Colon (tissue), 2 donors: ENCODE data around the gene LAMC3.

Experiments used
- FAIRE-seq: peaks from 2 replicates; lab custom pipeline; 2012; peaks lifted over from hg19 to GRCh38; lab: Jason Lieb, UNC
- donor health status: control.
- donor health status: control.

The LAMC3 gene

DNA sequence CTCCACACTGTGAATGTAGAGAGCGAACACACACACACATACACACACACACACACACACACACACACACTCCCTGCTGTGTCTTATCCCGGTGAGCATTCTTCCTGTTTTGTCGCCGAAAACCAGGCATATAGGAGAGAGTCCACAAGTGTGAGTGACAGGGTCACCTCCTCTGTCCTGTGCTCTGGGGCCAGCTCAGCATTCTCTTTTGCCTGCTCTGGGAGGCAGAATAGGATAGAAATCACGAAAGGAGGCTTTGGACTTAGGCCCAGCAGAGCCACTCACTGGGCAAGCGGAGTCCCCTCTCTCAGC lies 3.0 kb downstream of the LAMC3 start:
- no peak for FAIRE-seq

GRCh38 chr9:131012396-131012917 lies 3.5 kb downstream of the LAMC3 start:
- no peak for FAIRE-seq

DNA sequence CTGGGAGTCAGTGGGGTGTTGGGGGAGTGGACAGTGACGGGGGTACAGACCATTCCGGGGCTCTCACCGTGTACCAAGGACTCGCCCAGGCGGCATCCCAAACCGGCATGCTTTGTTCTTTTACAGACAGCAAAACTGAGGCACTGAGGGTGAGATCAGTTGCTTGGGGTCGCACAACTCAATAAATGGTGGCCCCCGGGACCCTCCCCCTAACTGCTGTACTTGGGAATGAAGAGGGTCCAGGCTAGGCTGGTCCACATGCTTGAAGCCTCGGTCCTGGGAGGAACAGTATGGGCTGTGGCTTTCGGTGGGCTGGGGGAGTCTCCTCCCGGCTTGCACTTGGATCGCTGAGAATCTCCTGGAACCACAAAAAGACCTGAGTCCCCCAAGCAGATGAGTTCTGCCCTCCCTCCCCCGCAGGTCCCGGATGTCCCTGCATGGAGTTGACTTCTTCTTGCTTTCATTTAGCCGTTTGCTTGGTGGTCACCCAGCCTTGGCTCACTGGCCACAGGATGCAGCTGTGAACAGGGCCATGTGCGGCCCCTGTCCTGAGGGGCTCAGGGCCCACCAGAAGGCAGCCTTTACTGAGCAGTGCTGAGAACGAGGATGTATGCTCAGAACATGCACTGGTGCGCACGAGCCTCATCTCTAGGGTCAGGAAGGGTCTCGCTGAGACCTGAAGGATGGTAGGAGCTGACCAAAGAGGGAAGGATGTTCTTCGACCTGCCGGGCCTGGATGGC lies 4.2 kb downstream of the LAMC3 start:
- no peak for FAIRE-seq

DNA sequence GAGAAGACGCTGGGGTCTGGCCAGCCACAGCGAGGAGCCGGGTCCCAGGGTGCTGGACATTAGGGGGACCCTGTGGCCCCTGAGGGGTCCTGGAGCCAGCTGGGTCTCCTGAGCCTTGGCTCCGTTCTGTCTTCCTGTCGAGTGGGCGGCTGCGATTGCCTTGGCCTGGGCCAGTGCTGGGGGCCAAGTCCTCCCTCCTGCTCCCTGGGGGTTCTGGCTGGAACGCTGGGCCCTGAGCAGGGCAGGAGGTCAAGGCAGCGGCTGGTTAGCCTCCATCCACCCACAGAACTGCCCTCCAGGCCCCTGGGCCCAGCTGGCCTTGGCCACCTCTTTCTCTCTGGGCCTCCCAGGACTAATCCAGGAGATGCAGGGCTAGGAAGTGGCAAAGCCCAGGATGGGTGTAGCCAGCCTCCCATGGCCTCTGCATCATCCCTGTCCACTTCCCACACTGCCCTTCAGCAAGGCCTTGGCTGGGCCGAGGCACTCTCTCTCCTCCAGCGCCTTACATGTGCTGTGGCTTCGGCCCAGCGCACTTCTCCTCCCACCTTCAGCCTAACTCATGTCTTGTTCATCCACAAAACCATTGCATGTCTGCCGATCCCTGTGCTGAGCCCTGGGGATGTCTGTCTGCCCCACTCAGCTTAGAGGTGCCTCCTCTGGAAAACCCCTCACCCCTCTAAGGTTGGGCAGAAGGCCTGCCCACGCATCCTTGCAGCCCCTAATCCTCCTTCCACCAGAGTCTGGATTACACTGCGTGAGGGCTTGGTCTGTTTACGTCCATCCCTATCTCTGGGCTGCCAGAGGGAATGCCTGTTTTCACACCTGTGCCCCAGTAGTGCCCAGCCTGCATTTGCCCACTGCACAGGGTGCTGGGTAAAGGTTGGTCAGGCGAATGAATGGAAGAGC lies 5.0 kb downstream of the LAMC3 start:
- FAIRE-seq, result no peak

GRCh38 chr9:131015112-131015511 lies 6.1 kb downstream of the LAMC3 start:
- FAIRE-seq, result no peak

- no peak for FAIRE-seq
These were observed 7.0 kb downstream of the LAMC3 start for GRCh38 chr9:131015876-131016397.

DNA sequence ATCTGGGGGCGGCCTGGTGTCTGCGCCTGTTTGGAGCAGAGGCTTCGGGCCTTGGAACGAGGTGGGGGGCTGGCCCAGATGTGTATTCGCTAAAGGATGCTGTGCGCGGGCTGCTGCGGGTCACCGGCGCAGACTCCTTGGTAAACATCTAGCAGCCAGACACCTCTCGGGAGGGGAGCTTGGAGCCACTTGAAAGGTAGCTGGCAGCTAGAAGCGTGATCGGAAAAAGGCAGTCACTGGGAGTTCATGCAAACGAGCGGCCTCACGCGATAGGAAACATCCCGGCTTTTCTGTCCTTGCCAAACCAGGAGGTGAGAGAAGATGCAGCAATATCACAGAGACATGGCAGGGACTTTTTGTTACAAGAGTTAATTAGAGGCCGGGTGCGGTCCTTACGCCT lies 8.1 kb downstream of the LAMC3 start:
- no peak for FAIRE-seq

DNA sequence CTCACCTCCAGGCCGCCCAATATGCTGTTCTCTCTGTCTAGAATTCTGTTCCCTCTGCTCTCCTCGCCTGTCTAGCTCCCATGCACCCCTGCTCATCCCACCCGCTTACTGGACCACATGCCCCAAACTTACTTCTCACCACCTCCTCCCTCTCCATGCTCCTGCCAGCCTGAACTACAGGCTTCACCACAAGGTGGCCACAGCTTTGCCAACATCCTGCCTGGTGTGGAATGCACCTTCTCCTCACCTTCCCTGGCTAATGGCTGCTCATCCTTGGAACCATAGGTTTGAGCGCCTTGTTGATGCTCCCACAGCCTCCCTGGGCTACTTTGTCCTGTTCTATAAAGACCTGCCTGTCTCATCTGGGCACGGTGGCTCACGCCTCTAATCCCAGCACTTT lies 9.6 kb downstream of the LAMC3 start:
- no peak for FAIRE-seq

DNA sequence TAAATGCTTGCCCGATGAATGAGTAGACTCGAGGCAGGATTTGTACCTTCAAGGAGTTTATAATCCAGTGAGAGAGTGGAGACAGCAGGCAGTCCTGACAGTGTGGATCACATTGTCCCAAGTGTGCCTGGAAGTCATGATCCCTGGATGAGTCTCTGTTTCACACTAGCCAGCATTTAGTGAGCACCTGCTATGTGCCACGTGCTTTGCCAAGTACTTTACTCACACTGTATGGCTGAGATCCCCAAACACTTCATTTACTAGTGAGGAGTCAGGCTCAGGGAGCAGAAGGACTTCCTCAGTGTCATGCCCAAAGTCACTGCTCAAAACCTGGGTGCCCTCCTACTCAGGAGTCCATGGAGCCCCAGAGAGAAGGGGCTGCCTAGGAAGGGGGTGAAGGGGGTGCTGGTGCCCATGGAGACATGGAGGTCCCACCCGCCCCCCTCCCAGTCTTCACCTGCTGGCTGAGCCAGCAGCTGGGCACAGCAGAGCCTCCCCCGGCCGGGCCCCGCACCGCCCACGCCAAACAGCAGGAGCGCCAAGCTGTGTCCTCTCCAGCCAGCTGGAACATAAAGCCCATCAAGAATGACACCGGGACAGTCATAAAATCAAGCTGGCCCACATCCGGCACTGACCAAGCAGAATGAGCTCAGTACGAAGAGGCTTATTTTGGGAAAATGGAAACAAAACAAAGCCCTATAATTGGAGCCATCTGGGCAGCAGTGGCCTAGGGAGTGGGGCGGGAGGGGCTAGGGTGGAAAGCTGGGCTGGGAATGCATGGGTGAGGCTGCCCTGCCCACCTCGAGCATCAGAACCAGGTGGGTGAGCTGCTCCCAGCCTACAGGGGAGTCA lies 10.6 kb downstream of the LAMC3 start:
- FAIRE-seq, result no peak

- FAIRE-seq, result no peak
These were observed 11.4 kb downstream of the LAMC3 start for GRCh38 chr9:131020388-131020787.

GRCh38 chr9:131020862-131021261 lies 11.9 kb downstream of the LAMC3 start:
- FAIRE-seq, result no peak

DNA sequence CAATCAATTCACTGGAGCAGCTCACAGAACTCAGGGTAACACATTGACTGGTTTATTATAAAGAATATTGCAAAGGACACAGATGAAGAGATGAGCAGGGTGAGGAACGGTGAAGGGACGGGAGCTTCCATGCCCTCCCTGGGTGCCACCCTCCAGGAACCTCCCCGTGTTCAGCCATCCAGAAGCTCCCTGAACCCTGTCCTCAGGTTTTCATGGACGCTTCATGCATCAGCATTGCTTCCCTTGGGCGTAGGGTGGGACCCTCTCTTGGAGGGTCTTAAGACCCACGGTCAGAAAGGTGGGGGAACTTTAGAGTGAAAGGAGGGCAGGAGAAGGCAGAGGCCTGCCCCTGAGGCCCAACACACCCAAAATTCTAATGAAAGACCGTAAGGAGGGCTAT lies 12.8 kb downstream of the LAMC3 start:
- no peak for FAIRE-seq

DNA sequence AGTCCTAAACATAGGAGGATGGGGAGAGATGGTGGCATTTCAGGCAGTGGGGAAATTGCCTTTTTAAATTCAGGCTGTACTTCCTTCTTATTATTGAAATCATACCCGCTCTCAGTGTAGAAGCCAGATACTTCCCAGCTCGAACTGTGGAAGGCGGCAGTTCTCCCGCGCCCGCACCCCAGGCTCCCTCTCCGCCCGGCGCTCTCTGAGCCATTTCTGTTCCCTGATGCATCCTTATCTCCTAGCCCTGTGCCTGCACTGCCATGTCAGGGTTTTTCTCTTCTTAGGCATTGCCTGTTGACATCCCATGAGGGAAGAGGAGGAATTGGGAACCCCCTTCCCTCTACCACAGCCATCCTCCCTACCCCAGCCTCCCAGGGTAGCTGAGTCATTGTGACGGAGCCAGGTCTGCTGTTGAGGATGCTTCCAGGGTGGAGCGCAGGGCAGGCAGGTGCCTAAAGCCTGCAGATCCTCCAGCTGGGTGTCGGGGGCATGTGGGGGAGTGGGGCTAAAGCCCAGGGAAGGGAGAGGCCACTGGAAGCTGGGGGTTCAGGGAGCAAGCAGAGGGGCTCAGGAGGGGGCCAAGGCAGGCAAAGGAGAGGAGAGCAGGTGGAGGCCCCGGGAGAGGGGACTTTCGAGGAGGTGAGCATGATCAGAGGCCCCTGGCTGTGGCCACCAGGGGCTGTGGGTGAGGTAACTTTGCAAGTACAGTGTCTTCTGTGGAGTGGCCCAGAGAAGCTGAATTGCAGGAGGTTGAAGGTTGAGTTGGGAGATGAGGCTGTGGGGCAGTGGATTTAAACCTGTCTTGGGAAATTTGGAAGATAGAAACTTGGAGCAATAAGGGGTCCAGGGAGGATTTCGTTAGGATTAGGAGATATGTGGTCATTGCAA lies 16.2 kb downstream of the LAMC3 start:
- no peak for FAIRE-seq

DNA sequence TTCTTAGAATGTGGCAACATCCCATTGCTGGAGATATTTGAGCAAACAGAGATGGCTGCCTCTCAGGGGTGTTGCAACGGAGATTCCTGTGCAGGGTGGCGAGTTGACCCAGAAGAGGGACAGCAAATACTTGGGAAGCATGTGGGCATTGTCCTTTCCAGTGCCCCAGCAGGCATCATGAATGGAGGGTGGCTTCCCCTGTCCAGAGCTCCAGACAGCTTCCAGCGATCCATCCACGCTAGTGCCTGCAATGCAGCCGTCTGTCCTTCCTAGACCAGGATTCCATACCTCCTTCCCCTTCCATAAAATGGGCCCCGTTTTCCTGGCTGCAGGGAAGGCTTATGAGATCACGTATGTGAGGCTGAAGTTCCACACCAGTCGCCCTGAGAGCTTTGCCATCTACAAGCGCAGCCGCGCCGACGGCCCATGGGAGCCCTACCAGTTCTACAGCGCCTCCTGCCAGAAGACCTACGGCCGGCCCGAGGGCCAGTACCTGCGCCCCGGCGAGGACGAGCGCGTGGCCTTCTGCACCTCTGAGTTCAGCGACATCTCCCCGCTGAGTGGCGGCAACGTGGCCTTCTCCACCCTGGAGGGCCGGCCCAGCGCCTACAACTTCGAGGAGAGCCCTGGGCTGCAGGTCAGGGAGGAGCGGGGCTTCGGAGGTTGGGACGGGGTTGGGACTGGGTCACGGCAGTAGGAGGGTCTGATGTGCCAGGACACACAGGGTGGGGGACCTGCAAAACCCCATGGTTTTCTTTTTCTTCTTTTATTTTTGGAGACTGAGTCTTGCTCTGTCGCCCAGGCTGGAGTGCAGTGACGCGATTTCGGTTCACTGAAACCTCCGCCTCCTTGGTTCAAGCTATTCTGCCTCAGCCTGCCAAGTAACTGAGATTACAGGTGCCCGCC lies 17.2 kb downstream of the LAMC3 start:
- FAIRE-seq, result no peak

DNA sequence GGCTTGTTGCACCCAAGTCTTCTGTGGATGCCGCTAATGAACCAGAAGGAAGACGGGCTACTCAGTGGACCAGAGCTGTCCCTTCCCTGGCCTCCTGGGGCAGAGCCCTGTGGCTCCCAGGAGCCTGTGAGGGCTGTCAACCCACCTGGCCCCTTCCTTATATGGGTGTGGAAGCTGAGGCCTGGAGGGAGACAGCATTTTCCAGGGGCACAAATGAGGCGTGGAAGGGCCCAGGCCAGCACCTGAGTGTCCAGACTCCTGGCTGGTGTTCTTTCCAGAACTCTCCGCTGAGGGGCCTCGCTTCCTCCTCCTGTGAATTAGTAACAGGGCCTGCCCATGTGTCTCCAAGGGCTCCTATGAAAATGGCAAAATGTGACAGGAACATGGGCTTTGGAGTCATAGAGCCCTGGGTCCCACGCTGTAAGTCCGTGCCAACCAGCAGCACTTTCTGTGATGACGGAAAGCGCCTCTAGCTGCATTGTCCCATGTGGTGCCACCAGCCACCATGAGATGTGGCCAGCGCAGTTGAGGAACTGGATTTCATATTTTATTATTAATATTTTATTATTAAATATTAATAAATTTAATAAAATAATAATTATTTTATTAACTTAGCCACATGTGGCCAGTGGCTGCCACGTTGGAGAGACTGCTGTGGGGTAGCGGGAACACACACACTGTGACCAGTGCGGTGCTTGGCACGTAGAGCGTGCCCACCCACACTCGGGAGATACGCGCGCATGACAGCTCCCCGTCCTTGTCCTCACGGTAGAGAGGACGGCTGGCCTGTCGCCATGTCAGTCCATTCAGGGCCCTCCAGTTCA lies 18.3 kb downstream of the LAMC3 start:
- FAIRE-seq, result no peak

DNA sequence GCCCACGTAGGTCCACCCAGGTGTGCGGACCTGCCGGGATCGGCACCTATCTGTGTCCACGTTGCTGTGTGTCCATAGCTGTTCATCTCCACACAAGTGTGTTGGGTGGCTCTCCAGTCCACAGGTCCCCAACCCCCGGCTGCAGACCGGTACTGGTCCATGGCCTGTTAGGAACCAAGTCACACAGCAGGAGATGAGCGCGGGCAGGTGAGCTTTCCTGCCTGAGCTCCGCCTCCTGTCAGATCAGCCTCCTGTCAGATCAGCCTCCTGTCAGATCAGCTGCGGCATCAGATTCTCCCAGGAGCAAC lies 18.9 kb downstream of the LAMC3 start:
- no peak for FAIRE-seq

DNA sequence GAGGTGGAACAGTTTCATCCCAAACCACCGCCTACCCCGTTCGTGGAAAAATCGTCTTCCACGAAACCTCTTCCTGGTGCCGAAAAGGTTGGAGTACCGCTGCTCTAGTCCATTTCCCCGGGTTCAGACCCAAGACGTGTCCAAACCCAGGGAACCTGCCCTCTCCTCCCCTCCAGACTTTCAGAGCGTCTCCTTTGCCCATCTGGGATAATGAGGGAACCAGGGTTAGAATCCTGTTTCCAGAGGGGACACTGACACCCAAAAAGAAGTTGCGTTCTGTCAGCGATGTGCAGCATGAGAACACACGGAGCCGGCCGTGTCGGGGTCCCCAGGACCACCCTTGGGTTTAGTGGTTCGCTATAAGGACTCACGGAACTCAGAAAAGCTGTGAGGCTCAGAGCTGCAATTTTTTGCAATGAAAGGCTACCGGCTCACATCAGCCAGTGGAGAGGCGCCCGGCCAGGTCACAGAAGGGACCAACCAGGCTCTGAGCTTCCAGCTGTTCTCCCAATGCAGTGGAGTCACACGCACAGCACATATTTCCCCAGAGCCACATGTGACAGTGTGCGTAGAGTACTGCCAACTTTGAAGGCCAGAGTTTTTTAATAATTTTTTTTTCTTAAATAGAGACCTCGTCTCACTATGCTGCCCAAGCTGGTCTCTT lies 19.4 kb downstream of the LAMC3 start:
- no peak for FAIRE-seq

DNA sequence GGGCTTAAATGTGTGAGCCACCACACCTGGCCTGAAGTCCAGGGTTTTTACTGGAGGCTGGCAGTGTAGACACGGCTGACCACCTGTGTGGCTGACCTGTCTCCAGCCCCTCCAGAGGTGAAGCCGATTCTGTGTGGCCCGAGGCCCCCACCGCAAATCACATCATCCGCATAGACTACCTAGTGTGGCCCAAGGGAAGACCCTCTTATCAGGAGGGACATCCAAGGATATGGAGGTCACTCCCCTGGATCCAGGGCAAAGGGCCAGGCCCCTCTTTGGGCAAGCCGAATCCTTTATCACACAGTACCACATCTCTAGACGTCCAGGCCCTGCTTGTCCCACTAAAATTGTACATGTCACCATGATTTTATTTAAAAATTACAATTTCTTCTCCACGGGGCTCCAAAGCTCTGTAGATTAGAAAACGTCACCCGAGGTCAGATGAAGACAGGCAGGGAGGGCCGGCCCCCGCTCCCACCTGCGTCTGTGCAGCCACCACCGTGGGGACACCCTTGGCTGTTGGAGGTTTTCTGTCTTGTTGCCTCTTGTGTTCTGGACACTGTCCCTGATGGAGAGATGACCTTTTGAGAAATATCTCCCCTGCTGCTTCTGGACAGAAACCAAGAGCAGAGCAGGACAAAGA lies 20.1 kb downstream of the LAMC3 start:
- FAIRE-seq, result no peak
